HG02852 (cell line): ENCODE data around the gene ARHGAP31.
A peak's percentile ranks its signal among the peaks of the same experiment; 100 is the strongest.

Experiments
- ATAC-seq: cut with Tn5 transposase; IDR thresholded peaks from one replicate; pipeline ENCODE4 v1.9.1; 2021; ENCODE audit warnings: mild to moderate bottlenecking, moderate library complexity; ENCODE audit not compliant: unreplicated experiment

The ARHGAP31 gene

GRCh38 chr3:119428538-119428937, 134.4 kb downstream of the ARHGAP31 start:
- ATAC-seq, result no peak

- no peak for ATAC-seq
Measured at GRCh38 chr3:119433613-119434325, 139.6 kb downstream of the ARHGAP31 start.

GRCh38 chr3:119434703-119435102, 140.5 kb downstream of the ARHGAP31 start:
- no peak for ATAC-seq

DNA sequence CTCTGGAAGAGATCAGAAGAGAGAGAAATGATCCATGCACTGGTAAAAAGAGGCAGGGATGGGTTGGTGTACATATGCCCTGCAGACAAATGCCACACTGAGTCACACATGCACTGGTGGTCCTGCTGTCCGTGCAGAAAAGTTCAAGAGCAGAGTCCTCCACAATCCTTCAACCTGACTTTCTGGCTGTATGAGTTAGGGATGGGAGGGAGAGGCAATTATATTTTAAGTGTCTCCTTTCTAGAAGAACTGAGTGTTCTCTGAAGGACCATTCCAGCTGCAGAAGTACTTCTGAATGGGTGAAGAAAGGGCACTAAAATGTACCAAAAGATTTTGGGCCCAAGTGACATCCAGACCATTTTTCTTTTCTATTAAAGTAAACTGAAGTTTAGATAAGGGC, 142.8 kb downstream of the ARHGAP31 start:
- no peak for ATAC-seq

- no peak for ATAC-seq
Measured at GRCh38 chr3:119437691-119438258, 143.6 kb downstream of the ARHGAP31 start.

GRCh38 chr3:119443179-119443578, 149.0 kb downstream of the ARHGAP31 start:
- no peak for ATAC-seq

DNA sequence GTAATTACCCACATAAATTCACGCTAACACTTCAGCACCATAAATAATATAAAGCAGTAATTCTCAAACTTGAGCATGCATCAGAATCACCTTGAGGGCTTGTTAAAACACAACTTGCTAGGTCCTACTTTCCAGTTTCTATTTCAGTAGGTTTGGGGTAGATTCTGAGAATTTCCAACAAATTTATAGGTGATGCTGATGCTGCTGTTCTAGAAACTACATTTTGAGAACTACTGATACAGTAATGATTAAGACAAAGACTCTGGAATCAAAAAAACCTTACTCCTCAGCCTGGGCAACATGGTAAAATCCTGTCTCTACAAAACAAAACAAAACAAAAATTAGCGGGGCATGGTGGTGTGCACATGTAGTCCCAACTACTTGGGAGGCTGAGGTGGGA, 150.4 kb downstream of the ARHGAP31 start:
- ATAC-seq, result no peak

- ATAC-seq, result no peak
Measured at GRCh38 chr3:119453822-119454221, 159.6 kb downstream of the ARHGAP31 start.

DNA sequence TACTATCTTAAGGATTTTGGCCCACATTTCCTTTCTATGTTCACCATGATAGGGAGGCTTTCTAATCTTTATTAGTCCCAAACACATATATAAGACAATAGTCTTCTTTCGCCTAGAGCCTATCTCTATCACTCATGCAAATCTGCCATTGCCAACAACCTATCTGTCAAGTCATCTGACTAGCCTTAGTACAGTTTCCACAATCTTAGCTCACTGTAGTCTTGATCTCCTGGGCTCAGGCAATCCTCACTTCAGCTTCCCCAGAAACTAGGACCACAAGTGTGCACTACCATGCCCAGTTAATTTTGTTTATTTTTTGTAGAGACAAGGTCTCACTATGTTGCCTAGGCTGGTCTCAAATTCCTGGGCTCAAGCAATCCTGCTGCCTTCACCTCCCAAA, 162.3 kb downstream of the ARHGAP31 start:
- no peak for ATAC-seq

GRCh38 chr3:119457246-119457645, 163.1 kb downstream of the ARHGAP31 start:
- ATAC-seq, result no peak

- peak; percentile 89 for ATAC-seq
Measured at GRCh38 chr3:119463171-119464169, 169.3 kb downstream of the ARHGAP31 start, which contains the start of gene TMEM39A. Gene TMEM39A (minus strand): TSS chr3:119463615. CDS start chr3:119462074, 1,541 bp downstream.

GRCh38 chr3:119468041-119468440, 173.9 kb downstream of the ARHGAP31 start:
- no peak for ATAC-seq

DNA sequence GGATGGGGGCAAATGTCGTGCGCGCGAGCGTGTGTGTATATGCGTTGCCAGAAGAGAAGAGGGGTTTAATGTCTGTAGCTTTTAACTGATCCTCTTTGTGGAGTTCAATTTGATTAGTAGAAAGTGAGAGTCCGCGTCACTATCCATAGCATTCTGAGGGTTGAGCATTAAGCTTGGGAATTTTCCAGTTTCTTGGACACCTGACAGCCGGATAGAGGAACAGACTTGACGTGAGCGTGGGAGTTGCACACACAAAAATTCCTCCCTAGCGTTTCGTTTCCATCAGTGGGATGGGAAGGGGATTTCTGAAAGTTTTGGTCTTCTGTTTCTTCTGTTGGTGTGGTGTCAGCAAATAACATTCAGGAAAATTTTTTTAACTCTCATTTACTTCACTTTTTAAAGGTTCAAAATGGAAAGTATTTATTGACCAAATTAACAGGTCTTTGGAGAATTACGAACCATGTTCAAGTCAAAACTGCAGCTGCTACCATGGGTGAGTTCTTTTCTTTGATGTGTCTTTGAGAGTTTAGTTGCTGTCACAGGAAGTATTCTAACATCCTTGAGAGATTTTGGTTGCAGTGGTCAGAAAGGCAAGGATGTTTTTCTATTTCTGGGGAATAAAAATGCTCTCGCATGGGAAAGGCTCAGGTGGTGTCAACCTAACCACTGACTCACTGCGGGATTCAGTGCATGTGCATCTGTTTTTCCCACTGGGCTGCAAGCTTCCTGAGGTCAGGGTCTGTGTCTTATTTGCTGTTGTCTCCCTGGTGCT, 175.4 kb downstream of the ARHGAP31 start:
- ATAC-seq, result no peak
